Activated gamma-delta T cell treated with Interleukin-2 at 50 U/mL for 16 hours (primary cell): Measurements from ENCODE around the gene ADCY5.

Experiments
- DNase-seq: peaks from one replicate; pipeline ENCODE4 v3.0.0-alpha.2; 2020

The ADCY5 gene

GRCh38 chr3:123424999-123425712 lies 23.7 kb downstream of the ADCY5 start:
- no peak for DNase-seq

GRCh38 chr3:123424321-123424998 lies 24.4 kb downstream of the ADCY5 start:
- DNase-seq = no peak

GRCh38 chr3:123423806-123424205 lies 25.1 kb downstream of the ADCY5 start:
- DNase-seq = no peak

GRCh38 chr3:123423031-123423430 lies 25.9 kb downstream of the ADCY5 start:
- no peak for DNase-seq

- DNase-seq = no peak
These were observed 26.4 kb downstream of the ADCY5 start for GRCh38 chr3:123422457-123422856.

- no peak for DNase-seq
These were observed 27.3 kb downstream of the ADCY5 start for GRCh38 chr3:123421353-123422174.

GRCh38 chr3:123420416-123420968 lies 28.4 kb downstream of the ADCY5 start:
- no peak for DNase-seq

- no peak for DNase-seq
These were observed 29.0 kb downstream of the ADCY5 start for GRCh38 chr3:123419850-123420297.

GRCh38 chr3:123419181-123419849 lies 29.6 kb downstream of the ADCY5 start:
- no peak for DNase-seq

- no peak for DNase-seq
These were observed 32.2 kb downstream of the ADCY5 start for GRCh38 chr3:123416647-123417046.

GRCh38 chr3:123416173-123416572 lies 32.7 kb downstream of the ADCY5 start:
- DNase-seq = no peak

GRCh38 chr3:123414973-123415775 lies 33.7 kb downstream of the ADCY5 start:
- no peak for DNase-seq

GRCh38 chr3:123412811-123413604 lies 35.9 kb downstream of the ADCY5 start:
- no peak for DNase-seq

- no peak for DNase-seq
These were observed 36.8 kb downstream of the ADCY5 start for GRCh38 chr3:123412076-123412475.

GRCh38 chr3:123411340-123412040 lies 37.4 kb downstream of the ADCY5 start:
- no peak for DNase-seq

GRCh38 chr3:123410149-123410515 lies 38.8 kb downstream of the ADCY5 start:
- no peak for DNase-seq

GRCh38 chr3:123409443-123410148 lies 39.3 kb downstream of the ADCY5 start:
- DNase-seq = no peak

- DNase-seq = no peak
These were observed 42.3 kb downstream of the ADCY5 start for GRCh38 chr3:123406598-123406997.

- no peak for DNase-seq
These were observed 42.9 kb downstream of the ADCY5 start for GRCh38 chr3:123405936-123406510.
